ENCODE data around the gene ITGB3. TPM values are rescaled to one million over a fixed set of nuclear protein-coding genes. Genes with fewer than 3 reads are reported as not detected.

ITGB3 gene
- total and polyA plus RNA-seq, 2 of the 8 experiments (the other 6 are each of a cell fraction or from before 2014, with no cell fraction given): 0.08 to 0.09 TPM

DNA sequence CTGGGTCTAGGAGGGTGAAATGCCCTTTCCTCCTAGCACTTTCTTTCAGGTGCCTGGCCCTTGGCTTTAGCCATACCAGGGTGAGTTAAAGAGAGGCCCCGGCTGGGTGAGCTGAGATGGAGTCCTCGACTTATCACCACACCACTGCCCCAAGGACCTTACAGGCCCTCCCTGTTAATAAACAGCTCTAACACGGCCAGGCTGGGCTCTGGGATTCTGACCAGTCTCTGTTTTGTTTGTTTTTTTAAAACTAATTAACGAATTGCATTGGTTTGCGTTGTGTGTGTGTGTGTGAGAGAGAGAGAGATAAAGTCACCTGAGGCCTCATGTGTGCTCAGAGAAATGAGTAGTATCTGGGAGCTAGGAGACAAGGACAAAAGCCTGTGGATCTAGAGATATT is 30.2 kb upstream of the ITGB3 start:
- no peak for DNase-seq (ENCODE audit: low read depth in 1 of 2, low spot score in 2 of 2)
- POLR2A ChIA-PET (ENCODE audit: partially characterized antibody): no interaction called here
- CTCF ChIA-PET (ENCODE audit: partially characterized antibody): no interaction called here
- Histone ChIP-seq H3K4me3 (ENCODE audit: extremely low read depth in 1 of 4, insufficient read depth in 2 of 4, low read depth in 3 of 4, low read length in 4 of 4) (no peak overlapping the region), H3K14ac (ENCODE audit: insufficient read length) (no peak overlapping the region), H3K4ac (replicated peaks; ENCODE audit: insufficient read length, low read depth, low read length) (no peak overlapping the region), H2AFZ (ENCODE audit: low read length) (no peak overlapping the region), H4K91ac (replicated peaks; ENCODE audit: insufficient read length, low read length) (no peak overlapping the region), H3K79me2 (ENCODE audit: control insufficient read depth in 1 of 2, insufficient read depth in 2 of 2, low read length in 2 of 2) (no peaks in the 10 kb centered on the region), H3K36me3 (ENCODE audit: control insufficient read depth in 2 of 4, insufficient read depth in 4 of 4, low read length in 3 of 4) (no peaks in the 10 kb centered on the region), H4K20me1 (replicated peaks in 1 of 2; ENCODE audit: control insufficient read depth in 1 of 2, insufficient read depth in 2 of 2, low read length in 2 of 2) (no peaks in the 10 kb centered on the region), H2BK120ac (replicated peaks; ENCODE audit: low read depth, low read length) (no peak overlapping the region), H4K8ac (ENCODE audit: extremely low read depth, insufficient read depth, low read length) (no peak overlapping the region), H3K23ac (ENCODE audit: insufficient read length) (no peak overlapping the region), H3K4me2 (ENCODE audit: insufficient read depth in 1 of 2, low read depth in 2 of 2, low read length in 2 of 2) (no peak overlapping the region), H4K5ac (ENCODE audit: insufficient read length, low read depth, low read length) (no peak overlapping the region), H2BK15ac (ENCODE audit: low read length) (no peak overlapping the region), H2BK20ac (ENCODE audit: low read length) (no peak overlapping the region), H2BK12ac (ENCODE audit: low read depth, low read length) (no peak overlapping the region), H3K27ac (ENCODE audit: low read depth, low read length) (no peak overlapping the region), H3K18ac (ENCODE audit: extremely low read depth, low read length) (no peak overlapping the region), H3K56ac (replicated peaks; ENCODE audit: insufficient read length, low read depth, low read length) (no peak overlapping the region), H3K4me1 (replicated peaks in 1 of 4; ENCODE audit: control insufficient read depth in 3 of 4, insufficient read depth in 4 of 4, low read length in 3 of 4) (peaks cover 0 to 7% (median 4%) of the 10 kb centered on the region in 4 experiments; a peak in 6 of 7 replicates), H3K9me3 (ENCODE audit: insufficient read depth in 2 of 2, low read depth in 1 of 2, low read length in 1 of 2) (peaks cover 0 to 10% of the 10 kb centered on the region in 2 experiments; a peak in 2 of 4 replicates), H2AK5ac (ENCODE audit: low read depth, low read length) (no peak overlapping the region), H3K79me1 (ENCODE audit: low read depth, low read length) (no peaks in the 10 kb centered on the region), H2BK5ac (ENCODE audit: low read depth, low read length) (no peak overlapping the region), H3K9ac (replicated peaks in 1 of 4; ENCODE audit: extremely low read depth in 1 of 4, low read depth in 3 of 4, low read length in 3 of 4) (no peak overlapping the region), H3K27me3 (replicated peaks in 1 of 4; ENCODE audit: control insufficient read depth in 3 of 4, extremely low read depth in 1 of 4, insufficient read depth in 3 of 4, low read length in 3 of 4) (no peaks in the 10 kb centered on the region), H3K23me2 (ENCODE audit: low read depth, low read length) (no peaks in the 10 kb centered on the region)
- FAIRE-seq: no peak
- 74% methylated on average over 5 of the region's 5 CpGs; no CpG with 5 or more reads in 1 of the 2 experiments for WGBS, 2 experiments (ENCODE audit: extremely low coverage in 1 of 2, insufficient coverage in 1 of 2, insufficient read length in 1 of 2, insufficient replicate concordance in 2 of 2, low coverage in 1 of 2, low lambda C conversion rate in 2 of 2, missing lambda C conversion rate in 1 of 2)
- no peak for TF ChIP-seq POU5F1 (IDR thresholded peaks at IDR 0.05; ENCODE audit: low read depth, low read length)
- TF ChIP-seq GABPA (IDR thresholded peaks at IDR 0.05; ENCODE audit: borderline replicate concordance, insufficient read depth, low read length): no peak
- TF ChIP-seq HDAC6 (IDR thresholded peaks at IDR 0.05; ENCODE audit: low read depth, low read length): no peak
- no peak for TF ChIP-seq CBX8 (IDR thresholded peaks at IDR 0.05; ENCODE audit: borderline replicate concordance, low read depth, low read length)
- TF ChIP-seq JUND (IDR thresholded peaks at IDR 0.05; ENCODE audit: low read length): no peak
- TF ChIP-seq EP300 (IDR thresholded peaks at IDR 0.05; ENCODE audit: borderline replicate concordance in 1 of 2, low read depth in 2 of 2, low read length in 2 of 2): no peak
- TF ChIP-seq BCL11A (IDR thresholded peaks at IDR 0.05; ENCODE audit: low read depth in 2 of 2, low read length in 2 of 2): no peak
- TF ChIP-seq, protein P1, sequence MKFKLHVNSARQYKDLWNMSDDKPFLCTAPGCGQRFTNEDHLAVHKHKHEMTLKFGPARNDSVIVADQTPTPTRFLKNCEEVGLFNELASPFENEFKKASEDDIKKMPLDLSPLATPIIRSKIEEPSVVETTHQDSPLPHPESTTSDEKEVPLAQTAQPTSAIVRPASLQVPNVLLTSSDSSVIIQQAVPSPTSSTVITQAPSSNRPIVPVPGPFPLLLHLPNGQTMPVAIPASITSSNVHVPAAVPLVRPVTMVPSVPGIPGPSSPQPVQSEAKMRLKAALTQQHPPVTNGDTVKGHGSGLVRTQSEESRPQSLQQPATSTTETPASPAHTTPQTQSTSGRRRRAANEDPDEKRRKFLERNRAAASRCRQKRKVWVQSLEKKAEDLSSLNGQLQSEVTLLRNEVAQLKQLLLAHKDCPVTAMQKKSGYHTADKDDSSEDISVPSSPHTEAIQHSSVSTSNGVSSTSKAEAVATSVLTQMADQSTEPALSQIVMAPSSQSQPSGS (IDR thresholded peaks at IDR 0.05; ENCODE audit: low read length): no peak
- TF ChIP-seq SIRT6 (IDR thresholded peaks at IDR 0.05; ENCODE audit: low read length): no peak
- TF ChIP-seq BRCA1 (IDR thresholded peaks at IDR 0.05; ENCODE audit: low read depth, low read length): no peak
- TF ChIP-seq NRF1 (IDR thresholded peaks at IDR 0.05; ENCODE audit: low read depth, low read length): no peak
- no peak for TF ChIP-seq SUZ12 (IDR thresholded peaks at IDR 0.05; ENCODE audit: low read length)
- TF ChIP-seq CREB1 (IDR thresholded peaks at IDR 0.05): no peak
- TF ChIP-seq CEBPB (IDR thresholded peaks at IDR 0.05; ENCODE audit: low read depth, low read length): no peak
